IMR-90 (cell line): Measurements from ENCODE around the gene PLEKHA8. TPM values are rescaled to one million over a fixed set of nuclear protein-coding genes. Genes with fewer than 3 reads are reported as not detected.

ENCODE experiments used
- ATAC-seq: fragments of 200-7000 bp; cut with Tn5 transposase; 2 replicates; pipeline ENCODE4 v1.9.1; 2020; ENCODE audit warnings: low read depth, mild to moderate bottlenecking, moderate library complexity
- BruUV-seq: library from RNA; stranded (reverse); fragments of 400-500 nt; replicated peaks from 2 replicates; lab custom pipeline; 2021; lab: Mats Ljungman, UMichigan
- CTCF ChIA-PET: fragments of 300-600 bp; formaldehyde crosslinking; extraction: SDS; loops from one replicate; lab custom pipeline; 2021; ENCODE audit warnings: antibody characterized with exemption; lab: Yijun Ruan, JAX
- POLR2A ChIA-PET: fragments of 300-600 bp; sonication (Branson Sonifier 250); formaldehyde crosslinking; loops from one replicate; lab custom pipeline; 2022; ENCODE audit warnings: antibody characterized with exemption; ENCODE audit not compliant: unreplicated experiment; lab: Charles Lee
- DNase-seq: peaks from one replicate; pipeline ENCODE4 v3.0.0; 2013
- H2AFZ ChIP-seq: replicated peaks from 2 replicates; pipeline ENCODE3; 2013; ENCODE audit warnings: low read length, mild to moderate bottlenecking; ENCODE audit not compliant: poor library complexity
- H2AK5ac ChIP-seq: 2 replicates; pipeline ENCODE4 v1.6.1; 2013; ENCODE audit warnings: low read depth, low read length, inconsistent platforms
- H2AK9ac ChIP-seq: replicated peaks from 2 replicates; pipeline ENCODE3; 2013; ENCODE audit warnings: mild to moderate bottlenecking, low read depth, low read length, moderate library complexity; ENCODE audit not compliant: poor library complexity
- H2BK120ac ChIP-seq: 2 replicates; pipeline ENCODE4 v1.6.1; 2013; ENCODE audit warnings: low read depth, low read length, inconsistent platforms
- H2BK15ac ChIP-seq: 3 replicates; pipeline ENCODE4 v1.6.1; 2013; ENCODE audit warnings: low read depth, low read length, inconsistent platforms
- H2BK20ac ChIP-seq: 2 replicates; pipeline ENCODE4 v1.6.1; 2013; ENCODE audit warnings: low read depth, mild to moderate bottlenecking, inconsistent platforms, low read length, moderate library complexity
- H2BK5ac ChIP-seq: 2 replicates; pipeline ENCODE4 v1.6.1; 2013; ENCODE audit warnings: mild to moderate bottlenecking, low read depth, low read length, inconsistent platforms; ENCODE audit not compliant: poor library complexity, severe bottlenecking
- H3K14ac ChIP-seq: replicated peaks from 2 replicates; pipeline ENCODE4 v1.6.1; 2013; ENCODE audit warnings: low read depth, low read length, inconsistent platforms
- H3K18ac ChIP-seq: 2 replicates; pipeline ENCODE4 v1.6.1; 2013; ENCODE audit warnings: low read depth, low read length, control low read depth
- H3K23ac ChIP-seq: 2 replicates; pipeline ENCODE4 v1.6.1; 2013; ENCODE audit warnings: low read depth, low read length, inconsistent platforms
- H3K27ac ChIP-seq: 2 replicates; pipeline ENCODE4 v1.5.1; 2013; ENCODE audit warnings: mild to moderate bottlenecking, control low read depth, low read length; ENCODE audit not compliant: insufficient read depth
- H3K27me3 ChIP-seq: 2 replicates; pipeline ENCODE4 v1.6.1; 2013; ENCODE audit warnings: low read length; ENCODE audit not compliant: control insufficient read depth, insufficient read depth
- H3K36me3 ChIP-seq: 2 replicates; pipeline ENCODE4 v1.6.1; 2013; ENCODE audit warnings: low read length, mixed read lengths; ENCODE audit not compliant: control insufficient read depth, insufficient read depth
- H3K4ac ChIP-seq: 2 replicates; pipeline ENCODE4 v1.6.1; 2013; ENCODE audit warnings: low read depth, low read length, inconsistent platforms
- H3K4me1 ChIP-seq: 2 replicates; pipeline ENCODE4 v1.6.1; 2013; ENCODE audit warnings: low read length, mixed read lengths; ENCODE audit not compliant: control insufficient read depth, insufficient read depth
- H3K4me2 ChIP-seq: 2 replicates; pipeline ENCODE4 v1.6.1; 2013; ENCODE audit warnings: low read depth, mild to moderate bottlenecking, control low read depth, low read length, moderate library complexity
- H3K4me3 ChIP-seq: 2 replicates; pipeline ENCODE4 v1.5.1; 2013; ENCODE audit warnings: low read depth, mild to moderate bottlenecking, control low read depth, low read length, moderate library complexity; ENCODE audit not compliant: insufficient read depth
- H3K56ac ChIP-seq: 2 replicates; pipeline ENCODE4 v1.6.1; 2013; ENCODE audit warnings: low read length, inconsistent platforms; ENCODE audit not compliant: insufficient read depth; ENCODE audit errors: extremely low read depth
- H3K79me1 ChIP-seq, 2 experiments: 2 replicates each; pipeline ENCODE4 v1.6.1; 2013; ENCODE audit warnings: low read length in 2 of 2, inconsistent platforms in 1 of 2, low read depth in 1 of 2
- H3K9ac ChIP-seq: 2 replicates; pipeline ENCODE4 v1.6.1; 2013; ENCODE audit warnings: low read depth, low read length, control low read depth
- H3K9me1 ChIP-seq: 2 replicates; pipeline ENCODE4 v1.6.1; 2013; ENCODE audit warnings: low read length, inconsistent platforms; ENCODE audit not compliant: insufficient read depth
- H3K9me3 ChIP-seq: 2 replicates; pipeline ENCODE4 v1.6.1; 2013; ENCODE audit warnings: low read length; ENCODE audit not compliant: control insufficient read depth, insufficient read depth
- H4K20me1 ChIP-seq: 2 replicates; pipeline ENCODE4 v1.6.1; 2013; ENCODE audit warnings: low read length, inconsistent platforms; ENCODE audit not compliant: insufficient read depth
- H4K5ac ChIP-seq: 2 replicates; pipeline ENCODE4 v1.6.1; 2013; ENCODE audit warnings: mild to moderate bottlenecking, low read depth, low read length, control low read depth
- H4K8ac ChIP-seq, 2 experiments: 2 replicates each; pipeline ENCODE4 v1.6.1; 2013; ENCODE audit warnings: low read depth in 2 of 2, low read length in 2 of 2, control low read depth in 1 of 2, inconsistent platforms in 1 of 2
- H4K91ac ChIP-seq: 2 replicates; pipeline ENCODE4 v1.6.1; 2013; ENCODE audit warnings: low read depth, low read length, inconsistent platforms; ENCODE audit not compliant: insufficient read depth
- BHLHE40 ChIP-seq: fragments of 150-350 bp; IDR thresholded peaks from 2 replicates; pipeline ENCODE4 v1.6.1; 2016; ENCODE audit warnings: mild to moderate bottlenecking, low read depth, low read length
- CTCF ChIP-seq: conservative IDR thresholded peaks from 2 replicates; pipeline ENCODE4 v1.5.1; 2012; ENCODE audit warnings: mild to moderate bottlenecking, low read depth, low read length, improper control_type of control experiment
- MAZ ChIP-seq: IDR thresholded peaks from 2 replicates; pipeline ENCODE4 v1.6.1; 2012; ENCODE audit warnings: low read depth, mild to moderate bottlenecking, low read length, improper control_type of control experiment, moderate library complexity, borderline replicate concordance
- POLR2A ChIP-seq: IDR thresholded peaks from 2 replicates; pipeline ENCODE4 v1.6.1; 2012; ENCODE audit warnings: mild to moderate bottlenecking, low read depth, low read length
- RAD21 ChIP-seq: IDR thresholded peaks from 2 replicates; pipeline ENCODE4 v1.6.1; 2012; ENCODE audit warnings: low read length, improper control_type of control experiment
- RCOR1 ChIP-seq: IDR thresholded peaks from 2 replicates; pipeline ENCODE4 v1.6.1; 2012; ENCODE audit warnings: mild to moderate bottlenecking, low read length, improper control_type of control experiment; ENCODE audit not compliant: insufficient replicate concordance
- SMC3 ChIP-seq: fragments of 150-350 bp; IDR thresholded peaks from 2 replicates; pipeline ENCODE4 v1.6.1; 2016; ENCODE audit warnings: low read depth, mild to moderate bottlenecking, antibody characterized with exemption, low read length, moderate library complexity
- WGBS, 2 experiments: methylation state at CpG; one replicate each; pipeline versions ENCODE4 v1.1.5 to v1.1.7; 2013; ENCODE audit warnings: missing lambda C conversion rate in 2 of 2; ENCODE audit not compliant: insufficient read length in 1 of 2; ENCODE audit errors: extremely low coverage in 2 of 2; 5-methylcytosine and 5-hydroxymethylcytosine counted together
- dilution Hi-C: fragments of 300-500 bp; cut with HindIII; formaldehyde crosslinking; loops from one replicate; pipeline ENCODE4 v1.14.3; 2018; ENCODE audit warnings: low sequenced_read_pairs; ENCODE audit not compliant: unreplicated experiment
- in situ Hi-C: fragments of 300-500 bp; cut with MboI; formaldehyde crosslinking; loops from 3 replicates; pipeline ENCODE4 v1.14.3; 2019; ENCODE audit warnings: low sequenced_read_pairs, inconsistent platforms, mixed read lengths
- intact Hi-C: fragments of 100-400 bp; cut with micrococcal nuclease; formaldehyde crosslinking; loops from 2 replicates; pipeline ENCODE4 v1.10.0; 2022
- polyA plus RNA-seq, 3 experiments: library from polyadenylated mRNA; depleted of rRNA; stranded (reverse); fragments of >200 nt; gene quantifications; 2 replicates each; pipeline ENCODE4 v1.2.3, GENCODE V29; 2012; ENCODE audit warnings: low replicate concordance in 1 of 3
- total RNA-seq: library from RNA; depleted of rRNA; stranded (reverse); fragments of >200 nt; gene quantifications from 2 replicates; pipeline ENCODE4 v1.2.3, GENCODE V29; 2012
- TF ChIP-seq, protein P1 (sequence below): fragments of 150-350 bp; IDR thresholded peaks from 2 replicates; pipeline ENCODE4 v1.6.1; 2016; ENCODE audit warnings: low read depth, mild to moderate bottlenecking, low read length, moderate library complexity, borderline replicate concordance
- TF ChIP-seq, protein P2 (sequence below): fragments of 150-350 bp; IDR thresholded peaks from 2 replicates; pipeline ENCODE4 v1.6.1; 2017; ENCODE audit warnings: mild to moderate bottlenecking, antibody characterized with exemption, low read length, low read depth

Gene PLEKHA8
- total and polyA plus RNA-seq, 2 of the 4 experiments (the other 2 are of a cell fraction) = 3.6 to 9.7 TPM

DNA sequence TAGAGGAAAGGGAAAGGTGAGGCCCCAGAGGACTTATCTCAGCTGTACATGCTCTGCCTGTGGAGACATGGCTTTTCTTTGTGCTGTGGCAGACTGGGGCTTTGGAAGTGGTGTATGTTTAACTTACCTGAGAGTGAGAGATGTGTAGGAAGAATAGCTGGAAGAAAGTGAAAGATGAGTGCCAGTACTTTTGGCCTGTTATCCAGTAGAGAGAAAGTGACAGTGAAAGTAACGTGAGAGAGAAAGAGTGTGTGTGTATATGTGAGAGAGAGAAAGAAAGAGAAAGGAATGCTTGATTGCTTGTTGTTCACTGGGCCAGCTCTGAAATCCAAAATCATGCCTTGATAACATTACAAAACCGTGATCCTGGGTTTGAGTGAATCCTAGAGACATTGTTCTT lies 132.1 kb downstream of the PLEKHA8 start:
- BruUV-seq = no TSS peak
- DNase-seq (no peak), ATAC-seq (no peak)
- ChIA-PET CTCF (no interaction called here), POLR2A (no interaction called here)
- peaks cover 8% of the 10 kb centered on the region; the same call in 1 of the 2 replicates for H3K9me1 ChIP-seq
- H3K4me2 ChIP-seq = no peak overlapping the region
- no peak overlapping the region for H2AK9ac ChIP-seq
- H3K4ac ChIP-seq = no peak overlapping the region
- H3K27me3 ChIP-seq = no peaks in the 10 kb centered on the region
- no peak overlapping the region for H4K8ac ChIP-seq
- H3K18ac ChIP-seq = no peak overlapping the region
- intact Hi-C loops (loop anchor here (5.0 kb wide), 1 partner anchor 317 kb away; the partner anchor contains the start of gene NOD1), dilution Hi-C loops (no loop called here), in situ Hi-C loops (loop anchor here (10.0 kb wide), 2 partner anchors 114 to 404 kb away; no protein-coding TSS in a partner anchor)
- H4K91ac ChIP-seq = no peak overlapping the region
- no peak overlapping the region for H3K56ac ChIP-seq
- H3K79me1 ChIP-seq = no peaks in the 10 kb centered on the region
- no peaks in the 10 kb centered on the region for H3K9me3 ChIP-seq
- H3K4me1 ChIP-seq = peaks cover 2% of the 10 kb centered on the region; the same call in 1 of the 2 replicates
- no peak overlapping the region for H2BK15ac ChIP-seq
- H3K36me3 ChIP-seq = no peaks in the 10 kb centered on the region
- no peak overlapping the region for H3K27ac ChIP-seq
- H2BK20ac ChIP-seq = no peak overlapping the region
- no peak overlapping the region for H2AK5ac ChIP-seq
- H2BK5ac ChIP-seq = no peak overlapping the region
- no peak overlapping the region for H3K23ac ChIP-seq
- H3K4me3 ChIP-seq = no peak overlapping the region
- no peak overlapping the region for H2AFZ ChIP-seq
- no peak overlapping the region for H4K5ac ChIP-seq
- H3K9ac ChIP-seq = no peak overlapping the region
- no peak overlapping the region for H3K14ac ChIP-seq
- 100% methylated on average over 1 of the region's 2 CpGs; no CpG with 5 or more reads in 1 of the 2 experiments for WGBS, 2 experiments
- TF ChIP-seq CTCF (no peak), RCOR1 (no peak), BHLHE40 (no peak), MAZ (no peak), RAD21 (no peak), POLR2A (no peak), SMC3 (no peak)
- TF ChIP-seq, protein P1, sequence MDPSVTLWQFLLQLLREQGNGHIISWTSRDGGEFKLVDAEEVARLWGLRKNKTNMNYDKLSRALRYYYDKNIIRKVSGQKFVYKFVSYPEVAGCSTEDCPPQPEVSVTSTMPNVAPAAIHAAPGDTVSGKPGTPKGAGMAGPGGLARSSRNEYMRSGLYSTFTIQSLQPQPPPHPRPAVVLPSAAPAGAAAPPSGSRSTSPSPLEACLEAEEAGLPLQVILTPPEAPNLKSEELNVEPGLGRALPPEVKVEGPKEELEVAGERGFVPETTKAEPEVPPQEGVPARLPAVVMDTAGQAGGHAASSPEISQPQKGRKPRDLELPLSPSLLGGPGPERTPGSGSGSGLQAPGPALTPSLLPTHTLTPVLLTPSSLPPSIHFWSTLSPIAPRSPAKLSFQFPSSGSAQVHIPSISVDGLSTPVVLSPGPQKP = no peak
- TF ChIP-seq, protein P2, sequence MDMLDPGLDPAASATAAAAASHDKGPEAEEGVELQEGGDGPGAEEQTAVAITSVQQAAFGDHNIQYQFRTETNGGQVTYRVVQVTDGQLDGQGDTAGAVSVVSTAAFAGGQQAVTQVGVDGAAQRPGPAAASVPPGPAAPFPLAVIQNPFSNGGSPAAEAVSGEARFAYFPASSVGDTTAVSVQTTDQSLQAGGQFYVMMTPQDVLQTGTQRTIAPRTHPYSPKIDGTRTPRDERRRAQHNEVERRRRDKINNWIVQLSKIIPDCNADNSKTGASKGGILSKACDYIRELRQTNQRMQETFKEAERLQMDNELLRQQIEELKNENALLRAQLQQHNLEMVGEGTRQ = no peak
- H4K20me1 ChIP-seq = no peaks in the 10 kb centered on the region
- no peak overlapping the region for H2BK120ac ChIP-seq
